Uterus (tissue), 4 donors: ENCODE data around the gene DST. TPM values are rescaled to one million over a fixed set of nuclear protein-coding genes. Genes with fewer than 3 reads are reported as not detected.

Experiments used
- DNase-seq, 2 donors: peaks; one replicate each; pipeline ENCODE4 v3.0.0-alpha.2; 2019 to 2020
- H3K27ac ChIP-seq, 2 donors: fragments of 200-600 bp; sonication (generic); 1 replicate in 1 of 2; 2 replicates in 1 of 2; pipeline ENCODE4 v1.5.1; 2016 to 2018
- H3K27me3 ChIP-seq, 2 donors: fragments of 200-600 bp; sonication (generic); one replicate each; pipeline ENCODE4 v1.5.1; 2018 to 2019; ENCODE audit warnings: control low read depth in 1 of 2
- H3K36me3 ChIP-seq, 2 donors: fragments of 200-600 bp; sonication (generic); one replicate each; pipeline ENCODE4 v1.5.1; 2019; ENCODE audit warnings: control low read depth in 1 of 2
- H3K4me1 ChIP-seq, 2 donors: fragments of 200-600 bp; sonication (generic); one replicate each; pipeline ENCODE4 v1.5.1; 2018 to 2019; ENCODE audit warnings: control low read depth in 1 of 2
- H3K4me3 ChIP-seq, 2 donors: fragments of 200-600 bp; sonication (generic); 1 replicate in 1 of 2; 2 replicates in 1 of 2; pipeline ENCODE4 v1.5.1; 2018 to 2019; ENCODE audit warnings: mild to moderate bottlenecking in 1 of 2
- H3K9me3 ChIP-seq, 2 donors: fragments of 200-600 bp; sonication (generic); one replicate each; pipeline ENCODE4 v1.5.1; 2019; ENCODE audit warnings: control low read depth in 1 of 2
- CTCF ChIP-seq, 4 experiments: fragments of 200-600 bp in 2 of 4; fragments of 450-650 bp in 2 of 4; sonication (generic) in 2 of 4; IDR thresholded peaks; one replicate each; pipeline ENCODE4 v1.5.1; 2016 to 2019; ENCODE audit warnings: antibody characterized with exemption in 4 of 4, mild to moderate bottlenecking in 2 of 4, moderate library complexity in 1 of 4
- POLR2A ChIP-seq, 2 donors: fragments of 450-650 bp; IDR thresholded peaks; one replicate each; pipeline ENCODE4 v1.6.1; 2016; ENCODE audit warnings: antibody characterized with exemption in 2 of 2, mild to moderate bottlenecking in 1 of 2, moderate library complexity in 1 of 2
- intact Hi-C: fragments of 100-400 bp; cut with DNase I; formaldehyde crosslinking; loops from one replicate; pipeline ENCODE4 v1.15.1; 2023; ENCODE audit warnings: low total_unique reads
- total RNA-seq, 4 donors: library from RNA; depleted of rRNA in 3 of 4; stranded (reverse); fragments of >200 nt in 3 of 4; gene quantifications; one replicate each; pipeline versions ENCODE4 v1.1.0 to v1.2.4, GENCODE V29; 2014 to 2023
- donor health status: DM: yes; HTN: yes; CAD: no.

The DST gene
- total RNA-seq, 4 donors from 2014 or later: 307 to 809 (median 516) TPM

GRCh38 chr6:56637640-56638039 lies 5.0 kb downstream of the DST start:
- no peaks in the 10 kb centered on the region for H3K9me3 ChIP-seq
- intact Hi-C loops: loop anchor here (10.0 kb wide), 1 partner anchor 217 kb away; no protein-coding TSS in a partner anchor
- H3K36me3 ChIP-seq: no peaks in the 10 kb centered on the region
- DNase-seq: no peak
- H3K27ac ChIP-seq: no peak overlapping the region
- no peaks in the 10 kb centered on the region for H3K4me1 ChIP-seq
- no peaks in the 10 kb centered on the region for H3K27me3 ChIP-seq
- H3K4me3 ChIP-seq: no peak overlapping the region
- TF ChIP-seq CTCF (IDR thresholded peaks at IDR 0.05) (peak; percentile 61 to 77 (median 68)), POLR2A (IDR thresholded peaks at IDR 0.05) (no peak)

- intact Hi-C loops: no loop called here
- Histone ChIP-seq H3K9me3 (no peaks in the 10 kb centered on the region), H3K27me3 (no peaks in the 10 kb centered on the region), H3K4me1 (no peaks in the 10 kb centered on the region), H3K36me3 (no peaks in the 10 kb centered on the region), H3K4me3 (no peak overlapping the region), H3K27ac (no peak overlapping the region)
- no peak for DNase-seq
- no peak for TF ChIP-seq POLR2A (IDR thresholded peaks at IDR 0.05)
- TF ChIP-seq CTCF (IDR thresholded peaks at IDR 0.05): no peak
Measured at GRCh38 chr6:56628105-56628504, 14.6 kb downstream of the DST start.

- no peaks in the 10 kb centered on the region for H3K36me3 ChIP-seq
Measured at GRCh38 chr6:56625356-56625755, 17.3 kb downstream of the DST start.

GRCh38 chr6:56624728-56625069 lies 18.0 kb downstream of the DST start:
- TF ChIP-seq CTCF (IDR thresholded peaks at IDR 0.05) (no peak), POLR2A (IDR thresholded peaks at IDR 0.05) (no peak)
- Histone ChIP-seq H3K36me3 (no peaks in the 10 kb centered on the region), H3K4me1 (no peaks in the 10 kb centered on the region), H3K27ac (no peak overlapping the region), H3K4me3 (no peak overlapping the region), H3K27me3 (no peaks in the 10 kb centered on the region), H3K9me3 (no peaks in the 10 kb centered on the region)
- DNase-seq: no peak
- intact Hi-C loops: no loop called here

More at GRCh38 chr6:56625356-56625755, 17.3 kb downstream of the DST start:
- no peaks in the 10 kb centered on the region for H3K27me3 ChIP-seq
- no peak overlapping the region for H3K27ac ChIP-seq
- TF ChIP-seq POLR2A (IDR thresholded peaks at IDR 0.05) (no peak), CTCF (IDR thresholded peaks at IDR 0.05) (no peak)
- H3K4me1 ChIP-seq: no peaks in the 10 kb centered on the region
- intact Hi-C loops: no loop called here
- no peak for DNase-seq
- H3K4me3 ChIP-seq: no peak overlapping the region
- no peaks in the 10 kb centered on the region for H3K9me3 ChIP-seq

- H3K27me3 ChIP-seq: no peaks in the 10 kb centered on the region
- no peak overlapping the region for H3K27ac ChIP-seq
- no peaks in the 10 kb centered on the region for H3K36me3 ChIP-seq
- no peaks in the 10 kb centered on the region for H3K4me1 ChIP-seq
- no peak for DNase-seq
- TF ChIP-seq CTCF (IDR thresholded peaks at IDR 0.05) (no peak), POLR2A (IDR thresholded peaks at IDR 0.05) (no peak)
- intact Hi-C loops: no loop called here
- no peaks in the 10 kb centered on the region for H3K9me3 ChIP-seq
- H3K4me3 ChIP-seq: no peak overlapping the region
Measured at GRCh38 chr6:56624046-56624727, 18.5 kb downstream of the DST start.
